HG02798 (cell line): ENCODE measurements around the gene CFAP77.
"Not testable (repeated sequence)": the region's sequence is repeated elsewhere in the genome, so short reads cannot be mapped to it uniquely, and the experiment has no call there.

Experiments
- ATAC-seq: cut with Tn5 transposase; IDR thresholded peaks from one replicate; pipeline ENCODE4 v1.9.1; 2021; ENCODE audit warnings: mild to moderate bottlenecking; ENCODE audit not compliant: unreplicated experiment, poor library complexity

The CFAP77 gene

GRCh38 chr9:132543251-132543650 lies 133.2 kb downstream of the CFAP77 start:
- no peak for ATAC-seq

- ATAC-seq = no peak
Measured at GRCh38 chr9:132543960-132544359, 133.9 kb downstream of the CFAP77 start.

GRCh38 chr9:132545578-132545977 lies 135.6 kb downstream of the CFAP77 start:
- no peak for ATAC-seq

- ATAC-seq = no peak
Measured at GRCh38 chr9:132546148-132547051, 136.4 kb downstream of the CFAP77 start.

- ATAC-seq = no peak
Measured at GRCh38 chr9:132547052-132547431, 137.0 kb downstream of the CFAP77 start.

GRCh38 chr9:132547436-132547835 lies 137.4 kb downstream of the CFAP77 start:
- no peak for ATAC-seq

- ATAC-seq = no peak
Measured at GRCh38 chr9:132547976-132548730, 138.1 kb downstream of the CFAP77 start.

- ATAC-seq = no peak
Measured at GRCh38 chr9:132548751-132549640, 139.0 kb downstream of the CFAP77 start.

GRCh38 chr9:132551556-132551955 lies 141.5 kb downstream of the CFAP77 start:
- no peak for ATAC-seq

- no peak for ATAC-seq
Measured at GRCh38 chr9:132552041-132552440, 142.0 kb downstream of the CFAP77 start.

- no peak for ATAC-seq
Measured at GRCh38 chr9:132554755-132555154, 144.7 kb downstream of the CFAP77 start.

- no peak for ATAC-seq
Measured at GRCh38 chr9:132555528-132555927, 145.5 kb downstream of the CFAP77 start.

GRCh38 chr9:132556235-132556634 lies 146.2 kb downstream of the CFAP77 start:
- ATAC-seq = no peak

- ATAC-seq = no peak
Measured at GRCh38 chr9:132556714-132557113, 146.7 kb downstream of the CFAP77 start.

- ATAC-seq = no peak
Measured at GRCh38 chr9:132557159-132557558, 147.1 kb downstream of the CFAP77 start.

GRCh38 chr9:132559711-132560110 lies 149.7 kb downstream of the CFAP77 start:
- no peak for ATAC-seq

GRCh38 chr9:132560616-132561202 lies 150.7 kb downstream of the CFAP77 start:
- no peak for ATAC-seq

- ATAC-seq = no peak
Measured at GRCh38 chr9:132562306-132562573, 152.2 kb downstream of the CFAP77 start.

- no peak for ATAC-seq
Measured at GRCh38 chr9:132564526-132564925, 154.5 kb downstream of the CFAP77 start.

- ATAC-seq = not testable (repeated sequence)
Measured at GRCh38 chr9:132568787-132569186, 158.8 kb downstream of the CFAP77 start.
